AG09319 (cell line): Measurements from ENCODE around the gene ANKRD13A.
A peak's percentile ranks its signal among the peaks of the same experiment; 100 is the strongest.
"Not testable (repeated sequence)": the region's sequence is repeated elsewhere in the genome, so short reads cannot be mapped to it uniquely, and the experiment has no call there.

Experiments
- DNase-seq: peaks from one replicate; pipeline ENCODE4 v3.0.0-alpha.2; 2010; ENCODE audit warnings: low read depth; ENCODE audit errors: extremely low read depth
- CTCF ChIP-seq: IDR thresholded peaks from 2 replicates; pipeline ENCODE4 v1.5.1; 2011; ENCODE audit warnings: low read depth, mild to moderate bottlenecking, inconsistent platforms, low read length, moderate library complexity

The ANKRD13A gene

GRCh38 chr12:110042264-110042663 is 43.0 kb downstream of the ANKRD13A start:
- no peak for TF ChIP-seq CTCF
- DNase-seq: no peak

GRCh38 chr12:110046451-110047187 is 47.4 kb downstream of the ANKRD13A start:
- no peak for TF ChIP-seq CTCF
- no peak for DNase-seq

DNA sequence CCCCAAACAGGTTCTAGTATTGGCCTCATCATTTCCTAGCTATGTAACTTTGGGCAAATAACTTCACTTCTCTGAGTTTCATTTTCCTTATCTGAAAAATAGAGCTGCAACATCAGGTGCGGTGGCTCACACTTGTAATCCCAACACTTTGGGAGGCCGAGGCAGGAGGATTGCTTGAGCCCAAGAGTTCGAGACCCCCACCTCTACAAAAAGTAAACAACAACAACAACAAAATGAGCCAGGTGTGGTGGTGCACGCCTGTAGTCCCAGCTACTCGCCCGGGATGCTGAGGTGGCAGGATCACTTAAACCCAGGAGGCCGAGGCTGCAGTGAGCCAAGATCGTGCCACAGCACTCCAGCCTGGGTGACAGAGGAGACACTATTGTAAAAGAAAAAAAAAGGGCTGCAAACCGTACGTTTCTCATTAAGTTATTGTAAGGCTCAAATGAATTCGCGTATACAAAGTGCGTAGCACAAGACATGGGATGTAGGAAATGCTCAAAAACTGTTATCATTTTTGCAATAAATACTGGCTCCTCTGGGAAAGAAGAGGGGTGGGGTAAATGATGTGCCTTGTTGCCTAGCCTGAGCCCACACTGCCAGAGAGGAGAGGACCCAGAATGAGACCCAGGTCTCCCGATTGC is 48.2 kb downstream of the ANKRD13A start:
- no peak for DNase-seq
- no peak for TF ChIP-seq CTCF

GRCh38 chr12:110048242-110049027 is 49.2 kb downstream of the ANKRD13A start, which contains the start of gene C12orf76:
C12orf76 (minus strand) TSS chr12:110048522; CDS start chr12:110048495, 27 bp downstream.
- no peak; the same call in 1 of the 2 replicates for TF ChIP-seq CTCF
- DNase-seq: peak; percentile 93

DNA sequence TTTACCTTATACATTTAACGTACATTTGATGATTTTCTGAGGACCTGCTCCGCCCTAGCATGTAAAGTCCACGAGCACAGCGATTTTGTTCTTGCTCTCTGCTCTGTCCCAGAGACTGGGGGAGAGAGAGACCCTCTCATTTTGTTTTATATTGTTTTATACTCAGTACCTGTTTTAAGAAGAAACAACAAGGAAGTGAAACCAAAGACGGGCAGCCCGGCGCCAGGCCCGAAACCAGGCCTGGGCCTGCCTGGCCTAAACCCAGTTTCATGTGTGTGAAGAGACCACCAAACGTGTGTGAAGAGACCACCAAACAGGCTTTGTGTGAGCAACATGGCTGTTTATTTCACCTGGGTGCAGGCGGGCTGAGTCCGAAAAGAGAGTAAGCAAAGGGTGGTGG is 49.8 kb downstream of the ANKRD13A start:
- not testable (repeated sequence) for DNase-seq

- not testable (repeated sequence) for DNase-seq
Observed at GRCh38 chr12:110049666-110050065, 50.4 kb downstream of the ANKRD13A start.

GRCh38 chr12:110050927-110051326 is 51.7 kb downstream of the ANKRD13A start:
- no peak for TF ChIP-seq CTCF
- no peak for DNase-seq

DNA sequence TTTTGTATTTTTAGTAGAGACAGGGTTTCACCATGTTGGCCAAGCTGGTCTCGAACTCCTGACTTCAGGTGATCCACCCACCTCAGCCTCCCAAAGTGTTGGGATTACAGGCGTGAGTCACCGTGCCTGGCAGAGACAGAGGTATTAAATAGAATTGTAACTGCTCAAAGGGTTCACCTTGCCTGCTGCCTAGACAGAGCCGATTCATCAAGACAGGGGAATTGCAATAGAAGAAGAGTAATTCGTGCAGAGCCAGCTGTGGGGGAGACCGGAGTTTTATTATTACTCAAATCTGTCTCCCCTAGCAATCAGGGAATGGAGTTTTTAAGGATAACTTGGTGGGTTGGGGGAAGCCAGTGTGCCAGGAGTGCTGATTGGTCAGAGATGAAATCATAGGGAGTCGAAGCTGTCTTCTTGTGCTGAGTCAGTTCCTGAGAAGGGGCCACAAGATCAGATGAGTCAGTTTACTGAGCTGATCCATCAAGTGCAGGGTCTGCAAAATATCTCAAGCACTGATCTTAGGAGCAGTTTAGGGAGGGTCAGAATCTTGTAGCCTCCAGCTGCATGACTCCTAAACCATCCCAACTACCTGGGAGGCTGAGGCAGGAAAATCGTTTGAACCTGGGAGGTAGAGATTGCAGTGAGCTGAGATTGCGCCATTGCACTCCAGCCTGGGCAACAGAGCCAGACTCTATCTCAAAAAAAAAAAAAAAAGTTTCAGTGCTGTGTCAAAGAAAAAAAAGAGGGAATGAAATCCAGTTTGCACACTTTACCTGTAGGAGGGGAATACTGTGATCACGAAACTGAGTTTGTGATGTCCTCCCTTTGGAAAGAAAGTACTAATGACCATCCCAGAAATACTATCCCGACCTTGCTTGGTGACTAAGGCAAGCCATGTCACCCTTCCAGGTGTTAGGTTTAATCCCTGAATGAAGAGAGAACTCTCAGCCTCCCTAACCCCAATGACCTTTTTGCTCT is 56.4 kb downstream of the ANKRD13A start:
- DNase-seq: not testable (repeated sequence)

DNA sequence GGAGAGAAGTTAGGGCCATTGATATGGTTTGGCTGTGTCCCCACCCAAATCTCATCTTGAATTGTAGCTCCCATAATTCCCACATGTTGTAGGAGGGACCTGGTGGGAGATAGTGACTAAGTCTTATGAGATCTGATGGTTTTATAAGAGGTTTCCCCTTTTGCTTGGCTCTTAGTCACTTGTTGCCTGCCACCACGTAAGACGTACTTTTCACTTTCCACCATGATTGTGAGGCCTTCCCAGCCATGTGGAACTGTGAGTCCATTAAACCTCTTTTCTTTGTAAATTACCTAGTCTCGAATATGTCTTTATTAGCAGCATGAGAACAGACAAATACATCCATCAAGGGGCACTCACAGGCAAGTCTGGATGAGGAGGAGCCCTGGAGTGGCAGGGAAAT is 57.4 kb downstream of the ANKRD13A start:
- not testable (repeated sequence) for DNase-seq
